SK-N-SH (cell line): ENCODE measurements around the gene CDH23. TPM values are rescaled to one million over a fixed set of nuclear protein-coding genes. Genes with fewer than 3 reads are reported as not detected.

Experiments
- CTCF ChIA-PET: fragments of 300-600, 350-600 bp; formaldehyde crosslinking; extraction: SDS; loops from one replicate; lab custom pipeline; 2021; lab: Yijun Ruan, JAX
- POLR2A ChIA-PET: fragments of 350-600 bp; sonication (Branson Sonifier 250); formaldehyde crosslinking; extraction: SDS; loops from one replicate; lab custom pipeline; 2020; ENCODE audit warnings: antibody characterized with exemption, inconsistent platforms; lab: Yijun Ruan, JAX
- DNase-seq: peaks from one replicate; pipeline ENCODE4 v3.0.0; 2012
- H2AFZ ChIP-seq: fragments of 200-600 bp; sonication (generic); 2 replicates; pipeline ENCODE4 v1.8.1; 2016; ENCODE audit warnings: antibody characterized with exemption, mild to moderate bottlenecking, low read depth
- H3F3A ChIP-seq: fragments of 200-600 bp; sonication (generic); replicated peaks from 2 replicates; pipeline ENCODE3; 2016; ENCODE audit warnings: antibody characterized with exemption, mild to moderate bottlenecking; ENCODE audit not compliant: insufficient read depth
- H3K27ac ChIP-seq, 2 experiments: fragments of 200-500 bp in 1 of 2; fragments of 200-600 bp in 1 of 2; sonication (Bioruptor generic) in 1 of 2; sonication (generic), shearing (Covaris generic) in 1 of 2; 2 replicates each; pipeline versions ENCODE4 v1.5.1 to v1.6.1; 2014 to 2016; ENCODE audit warnings: low read depth in 2 of 2, inconsistent platforms in 1 of 2, low read length in 1 of 2, mild to moderate bottlenecking in 1 of 2, mixed read lengths in 1 of 2
- H3K27me3 ChIP-seq: fragments of 200-600 bp; sonication (generic), shearing (Covaris generic); 2 replicates; pipeline ENCODE4 v1.6.1; 2016; ENCODE audit warnings: mixed run types; ENCODE audit not compliant: insufficient read depth
- H3K36me3 ChIP-seq, 2 experiments: fragments of 200-500 bp in 1 of 2; fragments of 200-600 bp in 1 of 2; sonication (Bioruptor generic) in 1 of 2; sonication (generic) in 1 of 2; replicated peaks in 1 of 2; 2 replicates each; pipeline versions ENCODE3 to v1.5.1; 2014 to 2016; ENCODE audit warnings: low read length in 1 of 2, mild to moderate bottlenecking in 1 of 2; ENCODE audit not compliant: insufficient read depth in 2 of 2, control insufficient read depth in 1 of 2
- H3K4me1 ChIP-seq, 2 experiments: fragments of 200-500 bp in 1 of 2; fragments of 200-600 bp in 1 of 2; sonication (Bioruptor generic) in 1 of 2; sonication (generic), shearing (Covaris generic) in 1 of 2; 2 replicates each; pipeline versions ENCODE4 v1.5.1 to v1.6.1; 2014 to 2016; ENCODE audit warnings: low read depth in 1 of 2, low read length in 1 of 2, mixed run types in 1 of 2; ENCODE audit not compliant: insufficient read depth in 2 of 2, control insufficient read depth in 1 of 2
- H3K4me2 ChIP-seq: fragments of 200-600 bp; sonication (generic), shearing (Covaris generic); 2 replicates; pipeline ENCODE4 v1.6.1; 2017; ENCODE audit warnings: mixed run types
- H3K4me3 ChIP-seq, 2 experiments: fragments of 200-500 bp in 1 of 2; fragments of 200-600 bp in 1 of 2; sonication (Bioruptor generic) in 1 of 2; sonication (generic), shearing (Covaris generic) in 1 of 2; 2 replicates each; pipeline versions ENCODE4 v1.5.1 to v1.8.1; 2014 to 2016; ENCODE audit warnings: low read depth in 2 of 2, inconsistent platforms in 1 of 2, low read length in 1 of 2, mild to moderate bottlenecking in 1 of 2, mixed read lengths in 1 of 2, moderate library complexity in 1 of 2
- H3K79me2 ChIP-seq: fragments of 200-600 bp; sonication (generic); 2 replicates; pipeline ENCODE4 v1.8.1; 2017; ENCODE audit warnings: mild to moderate bottlenecking; ENCODE audit not compliant: insufficient read depth
- H3K9ac ChIP-seq: fragments of 200-600 bp; sonication (generic); 2 replicates; pipeline ENCODE4 v1.6.1; 2017; ENCODE audit warnings: mixed run types
- H3K9me2 ChIP-seq: fragments of 200-600 bp; sonication (generic); 2 replicates; pipeline ENCODE4 v1.6.1; 2017; ENCODE audit warnings: mixed run types
- H3K9me3 ChIP-seq: fragments of 200-600 bp; sonication (generic); 2 replicates; pipeline ENCODE4 v1.6.1; 2017; ENCODE audit warnings: mixed run types, mild to moderate bottlenecking, moderate library complexity
- H4K20me1 ChIP-seq: fragments of 200-600 bp; sonication (generic); 2 replicates; pipeline ENCODE4 v1.6.1; 2017; ENCODE audit warnings: mild to moderate bottlenecking, mixed run types; ENCODE audit not compliant: insufficient read depth
- CHD2 ChIP-seq: fragments of 150-350 bp; IDR thresholded peaks from 2 replicates; pipeline ENCODE4 v1.6.1; 2018; ENCODE audit warnings: low read length; ENCODE audit not compliant: partially characterized antibody
- CTCF ChIP-seq: fragments of 200-600 bp; sonication (generic); IDR thresholded peaks from 2 replicates; pipeline ENCODE4 v1.6.1; 2017; ENCODE audit warnings: antibody characterized with exemption, mild to moderate bottlenecking, moderate library complexity
- EP300 ChIP-seq, 2 experiments: IDR thresholded peaks; 2 replicates each; pipeline versions ENCODE4 v1.4.0 to v1.6.1; 2012; ENCODE audit warnings: borderline replicate concordance in 1 of 2, low read depth in 1 of 2, low read length in 1 of 2
- EZH2phosphoT487 ChIP-seq: fragments of 200-600 bp; sonication (generic); IDR thresholded peaks from 2 replicates; pipeline ENCODE4 v1.6.1; 2017; ENCODE audit warnings: low read depth, mixed run types, mild to moderate bottlenecking, antibody characterized with exemption, moderate library complexity, borderline replicate concordance
- FOXJ3 ChIP-seq: sonication (generic); formaldehyde crosslinking; IDR thresholded peaks from 2 replicates; pipeline ENCODE4 v1.5.1; 2020; ENCODE audit warnings: mild to moderate bottlenecking, missing genetic modification reagents
- GABPA ChIP-seq: IDR thresholded peaks from 2 replicates; pipeline ENCODE4 v1.4.0; 2012; ENCODE audit warnings: low read depth, mild to moderate bottlenecking
- MAX ChIP-seq: IDR thresholded peaks from 2 replicates; pipeline ENCODE4 v1.4.0; 2012; ENCODE audit warnings: low read depth
- MXI1 ChIP-seq: IDR thresholded peaks from 2 replicates; pipeline ENCODE4 v1.6.1; 2012; ENCODE audit warnings: mild to moderate bottlenecking, low read depth, low read length, improper control_type of control experiment
- POLR2AphosphoS5 ChIP-seq: IDR thresholded peaks from 2 replicates; pipeline ENCODE4 v1.6.1; 2012; ENCODE audit warnings: low read depth, low read length
- RAD21 ChIP-seq: IDR thresholded peaks from 2 replicates; pipeline ENCODE4 v1.6.1; 2012; ENCODE audit warnings: mild to moderate bottlenecking, low read length
- REST ChIP-seq: IDR thresholded peaks from 2 replicates; pipeline ENCODE4 v1.6.1; 2012; ENCODE audit warnings: mild to moderate bottlenecking, low read depth, low read length, moderate library complexity
- SMC3 ChIP-seq: IDR thresholded peaks from 2 replicates; pipeline ENCODE4 v1.6.1; 2012; ENCODE audit warnings: low read depth, low read length, improper control_type of control experiment
- USF1 ChIP-seq: IDR thresholded peaks from 2 replicates; pipeline ENCODE4 v1.4.0; 2012; ENCODE audit warnings: low read depth, borderline replicate concordance
- WGBS: methylation state at CpG from one replicate; pipeline ENCODE4 v1.1.6; 2017; ENCODE audit warnings: low lambda C conversion rate; 5-methylcytosine and 5-hydroxymethylcytosine counted together
- polyA plus RNA-seq, 3 experiments: library from polyadenylated mRNA; depleted of rRNA; stranded (reverse); fragments of >200 nt; gene quantifications; 2 replicates each; pipeline ENCODE4 v1.2.3, GENCODE V29; 2012
- TF ChIP-seq, protein P1 (sequence below): IDR thresholded peaks from 2 replicates; pipeline ENCODE4; 2012
- TF ChIP-seq, protein P2 (sequence below): IDR thresholded peaks from 2 replicates; pipeline ENCODE4 v1.4.0; 2012; ENCODE audit warnings: low read depth, borderline replicate concordance

CDH23 gene
- polyA plus RNA-seq, 1 of the 3 experiments (the other 2 are of a cell fraction): 0.03 TPM

DNA sequence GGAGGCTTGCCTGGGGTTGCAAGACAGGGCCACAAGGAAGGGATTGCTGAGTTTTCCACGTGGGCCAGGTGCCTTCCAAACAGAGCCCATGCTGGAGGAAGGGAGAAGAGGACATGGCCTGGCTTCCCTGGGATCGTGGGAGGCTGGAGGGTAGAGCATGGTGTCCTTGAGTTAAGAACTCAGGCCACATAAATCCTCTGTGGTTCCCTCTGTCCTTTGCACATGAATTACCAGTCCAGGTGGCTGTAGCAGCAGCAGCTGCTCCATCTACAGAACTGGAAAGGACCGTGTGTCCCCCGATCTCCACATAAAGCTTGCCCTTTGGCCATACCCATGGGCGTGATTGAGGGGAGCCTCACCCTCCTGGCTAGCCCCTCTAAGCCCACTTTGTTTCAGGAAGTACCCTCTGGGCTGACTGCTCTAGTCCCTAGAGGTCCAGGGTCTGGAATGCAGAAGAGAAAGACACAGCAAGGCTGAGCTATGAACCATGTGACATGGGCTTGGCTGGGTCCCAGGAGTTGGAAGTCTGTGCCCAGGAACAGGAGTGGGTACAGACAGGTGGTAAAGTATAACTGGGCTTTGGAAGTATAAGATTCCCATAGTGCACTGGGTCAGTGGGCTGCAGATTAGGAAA, 237.9 kb downstream of the CDH23 start:
- Histone ChIP-seq H3K4me1 (peaks cover 0 to 16% of the 10 kb centered on the region in 2 experiments; a peak in 1 of 4 replicates), H3K27me3 (no peaks in the 10 kb centered on the region; the same call in 1 of the 2 replicates), H3K27ac (no peak overlapping the region), H3K36me3 (no peaks in the 10 kb centered on the region), H3K9me3 (no peaks in the 10 kb centered on the region), H3F3A (no peaks in the 10 kb centered on the region)
- 47% methylated on average over 4 of the region's 5 CpGs for WGBS
- CTCF ChIA-PET: interaction anchor here (1.2 to 2.2 kb wide), 4 partner anchors 12 to 74 kb away, joined by 3 to 10 read pairs (median 5); no protein-coding TSS in a partner anchor
- TF ChIP-seq MXI1 (no peak), GABPA (no peak), MAX (no peak), CHD2 (no peak)
- TF ChIP-seq, all 33 proteins: peak for 0
- H3K4me3 ChIP-seq: no peak overlapping the region
- no peaks in the 10 kb centered on the region for H4K20me1 ChIP-seq
- H3K4me2 ChIP-seq: no peak overlapping the region
- H3K79me2 ChIP-seq: no peaks in the 10 kb centered on the region
- no peak overlapping the region for H2AFZ ChIP-seq
- no peaks in the 10 kb centered on the region for H3K9me2 ChIP-seq
- POLR2A ChIA-PET: no interaction called here
- no peak for DNase-seq
- no peak overlapping the region for H3K9ac ChIP-seq

- Histone ChIP-seq H3K27ac (no peak overlapping the region), H3K79me2 (no peaks in the 10 kb centered on the region), H3K27me3 (no peaks in the 10 kb centered on the region; the same call in 1 of the 2 replicates), H3K4me3 (no peak overlapping the region), H3K36me3 (no peaks in the 10 kb centered on the region), H2AFZ (no peak overlapping the region), H3F3A (no peaks in the 10 kb centered on the region), H4K20me1 (no peaks in the 10 kb centered on the region), H3K9me2 (no peaks in the 10 kb centered on the region), H3K9me3 (no peaks in the 10 kb centered on the region), H3K4me2 (no peak overlapping the region), H3K9ac (no peak overlapping the region), H3K4me1 (peaks cover 0 to 16% of the 10 kb centered on the region in 2 experiments; a peak in 1 of 4 replicates)
- TF ChIP-seq REST: no peak
- TF ChIP-seq POLR2AphosphoS5: no peak
- no peak for TF ChIP-seq EP300 (IDR thresholded peaks at IDR 0.05; ENCODE audit: borderline replicate concordance in 1 of 2, low read depth in 1 of 2, low read length in 1 of 2)
- TF ChIP-seq, protein P1, sequence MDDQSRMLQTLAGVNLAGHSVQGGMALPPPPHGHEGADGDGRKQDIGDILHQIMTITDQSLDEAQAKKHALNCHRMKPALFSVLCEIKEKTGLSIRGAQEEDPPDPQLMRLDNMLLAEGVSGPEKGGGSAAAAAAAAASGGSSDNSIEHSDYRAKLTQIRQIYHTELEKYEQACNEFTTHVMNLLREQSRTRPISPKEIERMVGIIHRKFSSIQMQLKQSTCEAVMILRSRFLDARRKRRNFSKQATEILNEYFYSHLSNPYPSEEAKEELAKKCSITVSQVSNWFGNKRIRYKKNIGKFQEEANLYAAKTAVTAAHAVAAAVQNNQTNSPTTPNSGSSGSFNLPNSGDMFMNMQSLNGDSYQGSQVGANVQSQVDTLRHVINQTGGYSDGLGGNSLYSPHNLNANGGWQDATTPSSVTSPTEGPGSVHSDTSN: no peak
- TF ChIP-seq SMC3: no peak
- no peak for TF ChIP-seq FOXJ3
- TF ChIP-seq, protein P2, sequence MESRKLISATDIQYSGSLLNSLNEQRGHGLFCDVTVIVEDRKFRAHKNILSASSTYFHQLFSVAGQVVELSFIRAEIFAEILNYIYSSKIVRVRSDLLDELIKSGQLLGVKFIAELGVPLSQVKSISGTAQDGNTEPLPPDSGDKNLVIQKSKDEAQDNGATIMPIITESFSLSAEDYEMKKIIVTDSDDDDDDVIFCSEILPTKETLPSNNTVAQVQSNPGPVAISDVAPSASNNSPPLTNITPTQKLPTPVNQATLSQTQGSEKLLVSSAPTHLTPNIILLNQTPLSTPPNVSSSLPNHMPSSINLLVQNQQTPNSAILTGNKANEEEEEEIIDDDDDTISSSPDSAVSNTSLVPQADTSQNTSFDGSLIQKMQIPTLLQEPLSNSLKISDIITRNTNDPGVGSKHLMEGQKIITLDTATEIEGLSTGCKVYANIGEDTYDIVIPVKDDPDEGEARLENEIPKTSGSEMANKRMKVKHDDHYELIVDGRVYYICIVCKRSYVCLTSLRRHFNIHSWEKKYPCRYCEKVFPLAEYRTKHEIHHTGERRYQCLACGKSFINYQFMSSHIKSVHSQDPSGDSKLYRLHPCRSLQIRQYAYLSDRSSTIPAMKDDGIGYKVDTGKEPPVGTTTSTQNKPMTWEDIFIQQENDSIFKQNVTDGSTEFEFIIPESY: no peak
- TF ChIP-seq EZH2phosphoT487: no peak
- no peak for TF ChIP-seq MXI1
- no peak for TF ChIP-seq USF1
- TF ChIP-seq CTCF: no peak
- no peak for TF ChIP-seq RAD21
- ChIA-PET POLR2A (no interaction called here), CTCF (interaction anchor here (1.2 to 2.2 kb wide), 3 partner anchors 11 to 73 kb away, joined by 3 to 10 read pairs (median 4); no protein-coding TSS in a partner anchor)
- DNase-seq: no peak
- 61% methylated on average over 13 of the region's 13 CpGs for whole genome bisulfite sequencing
Measured at GRCh38 chr10:71635251-71635866, 238.6 kb downstream of the CDH23 start.
